GM12892 (cell line): ENCODE data around the gene PLEKHA4.

ENCODE experiments used
- POLR2A ChIP-seq: IDR thresholded peaks from 2 replicates; pipeline ENCODE4 v1.6.1; 2011; ENCODE audit warnings: low read depth, low read length, control low read depth
- TAF1 ChIP-seq: IDR thresholded peaks from 2 replicates; pipeline ENCODE4 v1.6.1; 2011; ENCODE audit warnings: low read depth, mild to moderate bottlenecking, control low read depth, low read length, borderline replicate concordance

DNA sequence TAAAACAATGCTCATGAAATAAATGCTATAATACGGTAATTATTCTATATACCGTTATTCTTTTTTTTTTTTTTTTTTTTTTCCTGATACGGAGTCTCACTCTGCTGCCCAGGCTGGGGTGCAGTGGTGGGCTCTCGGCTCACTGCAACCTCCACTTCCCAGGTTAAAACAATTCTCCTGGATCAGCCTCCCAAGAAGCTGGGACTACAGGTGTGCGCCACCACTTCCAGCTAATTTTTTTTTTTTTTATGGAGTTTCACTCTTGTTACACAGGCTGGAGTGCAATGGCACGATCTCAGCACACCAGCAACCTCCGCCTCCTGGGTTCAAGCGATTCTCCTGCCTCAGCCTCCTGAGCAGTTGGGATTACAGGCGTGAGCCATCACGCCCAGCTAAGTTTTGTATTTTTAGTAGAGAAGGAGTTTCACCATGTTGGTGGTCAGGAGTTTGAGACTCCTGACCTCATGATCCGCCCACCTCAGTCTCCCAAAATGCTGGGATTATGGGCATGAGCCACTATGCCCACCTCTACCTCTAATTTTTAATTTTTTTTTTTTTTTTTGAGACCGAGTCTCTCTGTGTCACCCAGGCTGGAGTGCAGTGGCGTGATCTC is 10.7 kb upstream of the PLEKHA4 start:
- TF ChIP-seq TAF1 (no peak), POLR2A (no peak)
